ENCODE measurements around the gene SDK1.

GRCh38 chr7:4067476-4067760, 766.4 kb downstream of the SDK1 start:
- no peak for TF ChIP-seq CTCF (IDR thresholded peaks at IDR 0.05)
- no peak for TF ChIP-seq POLR2A (IDR thresholded peaks at IDR 0.05)
